ENCODE measurements around the gene ODR4. TPM values are rescaled to one million over a fixed set of nuclear protein-coding genes. Genes with fewer than 3 reads are reported as not detected.

ODR4 gene
- total RNA-seq, 1 donor from 2014 or later = 64.4 TPM

Other genes starting within 250 kb of the ODR4 start
- under 0.01 TPM for gene PRG4, start 79.6 kb upstream of the ODR4 start, total RNA-seq
- 82.7 TPM for gene TPR, start 585 bp upstream of the ODR4 start, total RNA-seq
- not detected for gene PDC, start 85.3 kb downstream of the ODR4 start, total RNA-seq